ENCODE data around the gene TEX26. TPM values are rescaled to one million over a fixed set of nuclear protein-coding genes. Genes with fewer than 3 reads are reported as not detected.

Gene TEX26
- not detected for total RNA-seq
- long read RNA-seq: 0 reads

DNA sequence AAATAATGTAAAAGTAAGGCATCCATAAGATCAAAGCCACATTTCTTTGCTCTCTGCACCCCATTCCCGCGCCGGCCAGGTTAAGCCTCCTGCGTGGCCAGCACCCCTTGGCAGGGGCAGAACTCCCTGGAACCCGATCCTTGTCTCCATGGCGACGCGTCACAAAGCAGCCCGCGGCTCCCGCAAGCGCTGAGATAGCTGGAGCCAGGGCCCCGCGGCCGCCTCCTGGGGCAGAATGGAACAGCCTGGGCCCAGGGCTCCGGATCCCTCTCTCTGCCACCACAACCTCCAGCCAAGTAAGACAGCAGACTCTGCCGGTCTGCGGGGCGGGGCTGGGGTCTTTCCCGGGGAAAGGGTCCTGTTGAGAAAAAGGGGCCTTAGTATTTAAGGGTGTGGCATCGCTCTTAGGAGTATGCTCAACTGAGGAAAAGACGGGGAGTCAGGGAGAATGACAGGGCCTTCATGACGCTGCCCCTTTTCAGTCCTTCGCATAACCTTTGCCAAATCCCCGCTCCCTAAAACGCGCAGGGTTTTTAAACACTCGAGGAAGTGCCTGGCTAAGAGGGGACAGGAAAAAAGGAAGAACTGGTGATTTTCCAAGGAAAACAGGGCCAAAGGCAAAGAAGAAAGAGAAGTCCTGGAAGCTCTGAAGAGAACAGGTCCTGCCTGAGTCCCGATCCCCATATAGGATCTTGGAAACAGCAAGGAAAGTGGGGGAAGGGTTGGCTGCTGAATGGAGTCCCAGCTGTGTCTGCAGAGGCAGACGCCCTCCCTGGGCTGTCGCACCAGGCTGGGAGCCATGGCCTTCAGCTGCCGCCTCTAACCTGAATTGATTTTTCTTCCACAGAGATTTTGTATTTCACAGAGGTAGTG lies at the start of gene TEX26:
Gene TEX26, plus strand, starts transcription at position 176 of the 873 bp plus-strand sequence. Its CDS starts 60 bp downstream, at position 236.
- intact Hi-C loops (cut with DNase I): no loop called here
- no peak for DNase-seq (ENCODE audit: low spot score)

DNA sequence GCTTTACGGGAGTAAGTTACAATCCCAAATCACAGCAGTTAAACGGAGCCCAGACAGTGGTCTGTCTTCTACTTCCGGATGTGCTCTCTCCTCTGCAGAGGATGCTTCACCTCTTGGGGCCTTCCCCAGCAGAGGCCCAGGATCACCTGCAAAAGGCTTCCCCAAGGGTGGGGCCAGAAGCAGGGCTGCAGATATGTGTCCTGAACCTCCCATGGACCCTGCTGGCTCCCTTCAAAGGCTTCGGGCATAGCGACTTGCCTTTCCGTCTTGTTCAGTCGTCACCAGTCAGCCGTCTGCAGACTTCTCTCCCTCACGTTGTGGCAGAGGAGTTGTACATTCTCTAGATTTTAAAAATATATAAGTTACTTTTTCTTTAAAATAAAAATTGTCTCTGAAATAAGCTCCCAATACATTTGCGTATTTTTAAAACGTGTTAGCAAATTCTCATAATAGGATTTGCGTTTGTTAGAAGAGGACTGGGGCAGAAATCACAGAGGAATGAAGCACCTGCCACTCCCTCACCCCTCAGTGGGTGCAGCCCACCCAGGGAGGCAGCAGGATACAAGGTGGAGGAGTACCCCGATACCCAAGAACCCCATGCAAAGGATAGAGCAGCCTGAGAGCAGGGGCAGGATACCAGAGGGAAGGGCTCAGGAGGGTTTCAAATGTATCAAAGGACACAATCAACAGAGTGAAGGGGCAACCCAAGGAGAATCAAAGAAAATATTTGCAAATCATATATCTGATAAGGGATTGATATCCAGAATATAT lies 49.3 kb upstream of the TEX26 start:
- intact Hi-C loops (cut with DNase I): no loop called here
- DNase-seq (ENCODE audit: low spot score): no peak

DNA sequence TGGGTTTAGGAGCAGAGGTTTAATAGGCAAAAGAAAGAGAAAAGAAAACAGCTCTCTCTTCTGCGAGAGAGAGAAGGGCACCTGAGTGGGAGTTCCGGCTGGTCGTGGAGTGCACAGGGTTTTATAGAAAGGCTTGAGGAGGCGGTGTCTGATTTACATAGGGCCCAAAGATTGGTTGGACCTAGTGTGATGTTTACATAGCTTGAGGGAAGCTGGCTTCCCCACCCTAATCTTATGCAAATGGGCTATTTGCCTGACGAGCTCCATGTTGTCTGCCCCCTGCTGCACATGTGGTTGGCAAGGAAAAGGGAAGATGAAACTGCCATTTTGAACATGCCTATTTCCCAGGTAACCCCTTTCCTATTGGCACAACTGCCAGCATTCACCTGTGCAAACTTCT lies 47.9 kb upstream of the TEX26 start:
- intact Hi-C loops (cut with DNase I): no loop called here
- no peak for DNase-seq (ENCODE audit: low spot score)

DNA sequence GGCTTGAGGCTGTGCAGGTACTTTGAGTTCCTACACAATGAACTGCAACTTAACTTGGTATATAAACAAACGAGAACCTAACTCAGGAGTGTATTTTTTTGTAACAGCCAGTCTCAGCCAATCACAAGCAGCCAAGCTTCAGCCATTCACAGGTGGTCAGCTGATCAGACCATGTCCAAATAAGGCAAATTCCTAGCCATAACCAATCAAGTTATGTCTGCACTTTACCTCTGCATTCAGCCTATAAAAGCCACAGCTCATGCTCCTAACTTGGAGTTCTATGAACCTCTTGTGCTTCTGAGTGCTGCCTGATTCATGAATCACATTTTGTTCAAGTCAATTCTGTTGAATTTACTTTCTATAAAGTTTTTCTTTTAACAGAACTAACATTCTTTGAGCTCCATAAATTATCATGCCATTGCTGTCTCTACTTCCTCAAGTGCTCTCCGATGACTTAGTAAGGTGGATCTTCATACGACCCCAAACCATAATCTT lies 43.2 kb upstream of the TEX26 start:
- intact Hi-C loops (cut with DNase I): no loop called here
- no peak for DNase-seq (ENCODE audit: low spot score)

DNA sequence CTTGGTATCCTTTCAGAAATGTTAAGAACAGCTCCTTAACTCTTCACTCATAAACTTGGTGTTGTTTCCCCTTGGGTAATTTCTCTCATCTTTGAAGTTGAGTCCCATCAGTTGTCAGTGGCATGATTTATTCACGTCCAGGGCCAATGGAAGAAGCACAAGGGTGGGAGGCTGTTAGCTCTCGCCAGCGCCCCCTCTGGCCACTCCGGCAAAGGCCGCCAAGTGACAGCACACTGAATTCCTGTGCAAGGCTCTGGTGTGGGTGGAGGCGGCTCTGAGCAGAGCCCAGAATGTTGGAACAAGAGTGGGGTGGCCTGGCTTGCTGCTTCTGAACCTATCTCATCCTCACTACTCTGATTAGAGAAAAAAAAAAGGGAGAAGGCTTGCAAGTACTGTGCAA lies 39.5 kb upstream of the TEX26 start:
- intact Hi-C loops (cut with DNase I): no loop called here
- no peak for DNase-seq (ENCODE audit: low spot score)

DNA sequence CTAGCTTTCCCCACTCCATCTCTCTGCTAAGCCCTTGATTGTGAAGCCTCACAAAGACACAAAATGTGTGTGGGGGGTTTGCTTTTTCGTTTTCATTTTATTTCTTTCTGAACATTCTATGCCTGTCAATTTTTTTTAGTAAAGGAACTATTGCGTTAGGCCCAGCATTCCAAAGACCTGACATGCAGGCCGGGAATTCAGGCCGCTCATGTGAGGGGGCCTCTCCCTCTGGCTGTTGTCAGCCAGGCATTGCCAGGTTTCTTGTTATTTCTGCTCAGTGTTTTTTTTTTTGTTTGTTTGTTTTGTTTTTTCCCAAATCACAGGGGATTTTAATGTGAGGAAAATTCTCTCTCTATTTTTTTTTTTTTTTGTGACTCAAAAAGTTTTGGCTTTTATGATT lies 36.7 kb upstream of the TEX26 start:
- intact Hi-C loops (cut with DNase I): no loop called here

DNA sequence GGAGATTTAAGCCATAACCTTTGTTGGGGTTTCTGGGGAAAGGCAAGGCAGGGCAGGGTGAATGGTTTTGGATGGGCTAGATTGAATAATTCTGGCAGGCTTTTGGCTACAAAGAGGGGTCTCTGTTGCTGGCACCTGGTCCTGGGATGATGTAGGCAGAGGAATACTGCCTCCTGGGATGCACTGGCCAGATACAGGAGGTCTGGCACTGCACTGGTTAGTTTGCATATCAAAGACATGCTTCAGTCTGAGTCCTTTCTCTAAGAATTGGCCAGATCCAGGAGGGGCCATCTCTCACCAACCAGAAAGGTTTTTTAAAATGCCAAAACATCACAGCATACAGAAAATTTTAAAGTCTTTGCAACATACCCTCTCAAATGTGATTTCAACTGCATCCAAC lies 34.4 kb upstream of the TEX26 start:
- no peak for DNase-seq (ENCODE audit: low spot score)
- intact Hi-C loops (cut with DNase I): no loop called here

More for the DNA sequence above, 36.7 kb upstream of the TEX26 start:
- DNase-seq (ENCODE audit: low spot score): no peak

DNA sequence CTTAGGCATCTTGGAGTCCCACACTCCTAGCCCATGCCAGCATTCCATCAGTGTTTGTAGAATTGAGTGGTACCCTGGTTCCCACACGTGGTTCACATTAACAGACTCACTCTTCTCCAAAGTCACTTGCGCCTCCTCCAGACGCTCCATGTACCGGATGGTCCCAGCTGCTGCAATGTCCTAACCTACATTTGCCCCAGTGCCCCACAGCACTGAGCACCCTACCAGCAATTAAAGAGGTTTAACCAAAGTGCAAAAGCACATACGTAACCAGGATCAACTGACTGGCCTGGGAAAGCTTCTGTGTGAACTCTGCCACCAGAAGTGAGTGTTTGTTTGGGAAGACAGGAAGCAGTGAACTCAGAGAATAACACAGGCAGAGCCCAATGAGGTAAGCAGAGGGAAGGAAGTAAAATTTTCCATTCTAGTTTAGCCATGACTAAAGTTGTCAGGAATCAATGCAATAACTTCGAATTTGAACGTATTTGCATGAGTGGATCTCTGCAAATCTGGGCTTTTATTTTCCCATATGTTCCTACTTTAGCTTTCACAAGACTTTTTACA lies 33.7 kb upstream of the TEX26 start:
- intact Hi-C loops (cut with DNase I): no loop called here
- no peak for DNase-seq (ENCODE audit: low spot score)

DNA sequence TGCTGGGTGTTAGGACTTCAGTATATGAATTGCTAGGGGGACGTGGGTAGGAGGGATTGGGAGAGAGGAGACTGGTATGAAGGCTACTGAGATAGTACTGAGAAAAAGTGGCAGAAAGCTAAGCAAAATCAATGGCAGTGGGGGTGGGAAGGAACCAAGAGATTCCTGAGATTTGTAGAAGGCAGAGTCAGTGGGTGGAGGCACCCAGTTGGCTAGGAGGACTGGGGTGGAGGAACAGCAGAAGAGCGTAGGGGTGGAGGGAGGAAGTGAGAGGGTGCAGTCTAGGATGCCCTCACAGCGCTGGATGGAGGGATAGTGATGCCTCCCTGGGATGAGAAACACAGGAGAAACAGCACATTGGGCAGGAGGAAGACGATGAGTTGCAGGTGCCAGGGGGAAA lies 32.0 kb upstream of the TEX26 start:
- intact Hi-C loops (cut with DNase I): no loop called here
- no peak for DNase-seq (ENCODE audit: low spot score)

DNA sequence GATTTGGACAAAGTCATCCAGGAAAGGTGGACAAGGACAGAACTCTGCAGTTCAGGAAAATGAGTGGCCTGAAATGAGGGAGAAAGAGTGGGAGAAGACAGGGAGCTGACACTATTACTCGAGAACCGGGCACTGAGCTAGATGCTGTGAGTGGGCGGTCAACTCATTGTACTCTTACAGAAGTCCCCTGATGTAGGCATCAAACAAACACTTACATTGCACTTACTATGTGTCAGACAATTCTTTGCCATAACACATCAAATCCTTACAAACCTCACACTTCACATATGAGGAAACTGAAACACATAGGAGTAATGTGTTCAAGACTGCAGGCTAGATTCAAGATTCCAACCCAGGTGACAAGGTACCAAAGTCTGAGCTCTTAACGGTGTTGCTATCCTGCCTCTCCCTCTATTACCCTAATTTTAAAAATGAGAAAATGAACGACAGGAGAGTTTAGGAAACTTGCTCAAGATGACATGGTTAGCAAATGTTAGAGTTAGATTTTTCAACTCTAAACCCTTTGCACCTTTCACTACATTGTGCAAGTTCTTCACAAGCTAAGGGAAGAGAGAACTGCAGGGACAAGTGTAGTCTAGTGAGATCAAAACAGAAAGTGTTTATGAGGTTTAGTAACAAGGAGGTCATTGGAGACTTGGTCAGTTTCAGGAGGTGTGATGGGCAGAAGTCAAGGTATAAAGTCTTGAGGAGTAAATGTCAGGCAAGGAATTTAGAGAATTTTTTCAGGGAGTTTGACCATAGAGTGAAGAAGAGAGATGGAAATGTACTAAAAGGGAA lies 31.3 kb upstream of the TEX26 start:
- DNase-seq (ENCODE audit: low spot score): no peak
- intact Hi-C loops (cut with DNase I): no loop called here

DNA sequence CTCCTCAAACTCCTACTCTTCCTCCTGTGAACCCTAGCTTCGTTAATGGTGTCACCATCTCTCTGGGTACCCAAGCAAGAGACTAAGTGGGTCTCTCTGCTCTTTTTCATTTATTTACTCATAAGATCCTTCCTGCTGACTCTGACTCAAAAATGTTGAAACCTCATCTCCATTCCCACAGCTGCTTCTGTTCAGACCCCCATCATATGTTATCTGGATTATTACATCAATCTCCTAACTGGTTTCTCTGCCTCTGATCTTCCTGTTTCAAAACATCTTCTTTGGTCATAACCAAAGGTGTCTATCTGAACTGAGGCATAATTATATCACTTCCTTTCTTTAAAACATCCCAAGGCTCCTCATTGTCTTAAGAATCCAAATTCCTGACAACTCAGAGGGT lies 28.4 kb upstream of the TEX26 start:
- DNase-seq (ENCODE audit: low spot score): no peak
- intact Hi-C loops (cut with DNase I): no loop called here

DNA sequence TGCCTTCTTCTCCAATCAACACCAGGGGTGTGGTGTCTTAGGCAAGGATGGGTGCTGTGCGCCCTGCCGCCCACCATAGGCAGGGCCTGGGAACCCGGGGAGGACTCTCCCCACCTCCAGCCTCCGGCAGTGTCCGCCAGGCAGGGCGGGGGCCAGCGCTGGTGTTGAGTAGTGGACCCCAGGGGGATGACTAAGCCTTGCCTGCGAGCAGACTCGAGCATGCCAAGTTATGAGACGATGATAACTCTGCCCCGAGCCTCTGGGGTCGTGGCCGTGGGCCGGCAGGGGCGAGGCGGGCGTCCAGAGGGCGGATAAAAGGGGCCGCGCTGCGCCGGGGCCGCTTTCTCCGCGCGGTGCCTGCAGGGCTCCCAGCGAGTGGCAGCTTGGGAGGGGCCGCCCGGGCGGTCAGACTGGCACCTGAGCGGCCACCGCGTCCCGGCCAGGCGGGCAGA lies 26.5 kb upstream of the TEX26 start, which contains the start of gene MEDAG:
Gene MEDAG, plus strand, starts transcription at position 340 of the 452 bp plus-strand sequence. CDS start 245 bp downstream, outside the sequence.
- intact Hi-C loops (cut with DNase I): loop anchor here (5.0 kb wide), 2 partner anchors 39 to 104 kb away; no protein-coding TSS in a partner anchor
- peak; percentile 86 for DNase-seq (ENCODE audit: low spot score)

DNA sequence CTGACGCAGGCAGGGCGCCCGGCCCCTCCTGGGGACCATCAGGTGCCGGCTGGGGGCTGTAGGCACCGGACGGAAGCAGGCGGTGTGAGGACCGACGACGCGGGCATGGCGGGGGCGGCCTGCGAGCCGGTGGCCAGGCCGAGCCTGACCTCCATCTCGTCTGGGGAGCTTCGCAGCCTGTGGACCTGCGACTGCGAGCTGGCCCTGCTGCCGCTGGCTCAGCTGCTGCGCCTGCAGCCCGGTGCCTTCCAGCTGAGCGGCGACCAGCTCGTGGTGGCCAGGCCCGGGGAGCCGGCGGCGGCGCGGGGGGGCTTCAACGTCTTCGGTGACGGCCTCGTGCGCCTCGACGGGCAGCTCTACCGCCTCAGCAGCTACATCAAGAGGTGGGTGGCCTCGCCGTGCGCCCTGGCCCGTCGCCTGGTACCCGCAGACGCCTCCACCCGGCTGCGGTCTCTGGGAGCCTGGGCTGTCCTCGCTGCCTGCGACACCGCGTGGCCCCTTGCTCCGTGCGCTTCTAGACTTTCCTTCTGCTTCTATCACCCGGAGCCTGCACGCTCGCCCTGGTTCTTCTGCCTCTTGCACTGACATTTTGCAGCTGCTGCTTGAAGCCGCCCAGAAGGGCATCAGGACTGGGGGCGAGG lies 25.9 kb upstream of the TEX26 start:
- no peak for DNase-seq (ENCODE audit: low spot score)
- intact Hi-C loops (cut with DNase I): loop anchor here (5.0 kb wide), 2 partner anchors 39 to 104 kb away; no protein-coding TSS in a partner anchor

DNA sequence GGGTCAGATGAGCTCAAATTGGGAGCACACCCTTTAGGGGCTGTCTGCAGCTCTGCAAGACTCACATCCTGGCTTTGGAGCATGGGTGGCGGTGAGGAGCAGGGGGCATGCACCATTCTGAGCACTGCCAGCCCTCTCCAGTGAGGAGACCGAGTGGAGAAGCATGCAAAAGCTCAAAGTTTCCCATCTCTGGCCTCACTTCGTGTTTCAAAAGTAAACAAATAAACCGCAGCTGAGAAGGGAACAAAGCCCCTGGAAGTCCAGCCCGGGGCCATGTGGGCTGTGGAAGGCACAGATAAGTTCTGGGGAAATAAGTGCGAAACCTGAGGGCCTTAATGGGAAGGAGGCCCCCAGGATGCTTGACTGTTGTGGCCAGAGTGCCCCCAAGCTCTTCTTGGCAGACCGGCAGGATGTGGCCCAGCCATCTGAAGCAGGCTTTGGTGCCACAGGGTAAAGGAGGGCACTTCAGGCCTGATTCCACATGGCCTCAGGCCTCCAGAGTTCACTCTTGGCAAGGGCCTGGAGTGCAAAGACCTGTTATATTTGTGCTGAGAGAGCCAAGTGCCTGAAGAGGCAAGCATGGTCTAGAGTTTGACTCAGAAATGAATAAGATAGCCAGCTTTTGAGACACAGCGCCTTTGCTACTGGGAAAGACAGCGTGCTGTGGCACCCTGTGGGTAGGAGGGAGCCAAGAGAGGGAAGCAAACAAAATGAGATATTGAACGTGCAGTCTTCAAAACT lies 25.2 kb upstream of the TEX26 start:
- intact Hi-C loops (cut with DNase I): loop anchor here (5.0 kb wide), 2 partner anchors 40 to 105 kb away; no protein-coding TSS in a partner anchor
- DNase-seq (ENCODE audit: low spot score): no peak

DNA sequence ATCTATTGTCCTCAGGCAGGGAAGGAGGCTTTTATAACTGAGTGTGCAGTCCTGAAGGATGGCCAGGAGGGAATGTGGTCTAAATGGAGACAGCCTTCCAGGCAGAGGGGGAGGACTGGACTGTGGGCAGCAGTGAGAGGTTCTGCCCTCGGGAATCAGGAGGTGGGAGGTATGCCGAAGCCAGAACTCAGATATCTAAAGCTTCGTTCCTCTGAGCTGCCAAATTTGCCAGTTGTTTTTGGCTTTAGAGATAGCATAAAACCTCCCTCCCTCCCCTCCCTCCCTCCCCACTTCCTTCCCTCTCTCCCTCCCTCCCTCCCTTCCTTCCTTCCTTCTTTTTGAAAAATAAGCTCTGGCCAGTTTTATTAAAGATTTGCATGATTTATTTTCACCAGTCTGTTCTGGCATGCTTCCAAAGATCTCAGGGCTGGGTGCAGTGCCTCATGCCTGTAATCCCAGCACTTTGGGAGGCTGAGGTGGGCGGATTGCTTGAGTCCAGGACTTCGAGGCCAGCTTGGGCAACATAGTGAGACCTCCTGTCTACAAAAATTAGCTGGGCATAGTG lies 24.0 kb upstream of the TEX26 start:
- intact Hi-C loops (cut with DNase I): loop anchor here (5.0 kb wide), 2 partner anchors 41 to 106 kb away; no protein-coding TSS in a partner anchor
- DNase-seq (ENCODE audit: low spot score): no peak

DNA sequence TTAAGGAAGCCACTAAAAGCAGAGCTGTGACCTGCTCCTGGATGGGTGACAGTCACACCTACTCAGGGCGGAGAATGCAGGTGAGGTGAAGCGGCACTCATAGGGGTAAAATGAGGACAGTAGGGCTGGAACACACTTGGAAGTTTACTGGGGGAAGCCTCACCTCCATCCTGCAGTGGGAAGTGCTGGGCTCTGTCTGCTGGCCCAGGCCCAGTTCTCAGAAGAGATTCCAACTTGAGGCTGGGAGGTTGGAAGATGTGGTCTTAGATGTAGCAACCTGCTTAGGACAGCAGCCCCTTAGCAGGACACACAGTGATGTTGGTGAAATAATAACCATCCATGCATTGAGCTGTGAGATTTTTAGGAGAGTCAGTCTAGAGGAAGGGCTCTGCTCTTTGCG lies 21.8 kb upstream of the TEX26 start:
- DNase-seq (ENCODE audit: low spot score): no peak
- intact Hi-C loops (cut with DNase I): no loop called here

DNA sequence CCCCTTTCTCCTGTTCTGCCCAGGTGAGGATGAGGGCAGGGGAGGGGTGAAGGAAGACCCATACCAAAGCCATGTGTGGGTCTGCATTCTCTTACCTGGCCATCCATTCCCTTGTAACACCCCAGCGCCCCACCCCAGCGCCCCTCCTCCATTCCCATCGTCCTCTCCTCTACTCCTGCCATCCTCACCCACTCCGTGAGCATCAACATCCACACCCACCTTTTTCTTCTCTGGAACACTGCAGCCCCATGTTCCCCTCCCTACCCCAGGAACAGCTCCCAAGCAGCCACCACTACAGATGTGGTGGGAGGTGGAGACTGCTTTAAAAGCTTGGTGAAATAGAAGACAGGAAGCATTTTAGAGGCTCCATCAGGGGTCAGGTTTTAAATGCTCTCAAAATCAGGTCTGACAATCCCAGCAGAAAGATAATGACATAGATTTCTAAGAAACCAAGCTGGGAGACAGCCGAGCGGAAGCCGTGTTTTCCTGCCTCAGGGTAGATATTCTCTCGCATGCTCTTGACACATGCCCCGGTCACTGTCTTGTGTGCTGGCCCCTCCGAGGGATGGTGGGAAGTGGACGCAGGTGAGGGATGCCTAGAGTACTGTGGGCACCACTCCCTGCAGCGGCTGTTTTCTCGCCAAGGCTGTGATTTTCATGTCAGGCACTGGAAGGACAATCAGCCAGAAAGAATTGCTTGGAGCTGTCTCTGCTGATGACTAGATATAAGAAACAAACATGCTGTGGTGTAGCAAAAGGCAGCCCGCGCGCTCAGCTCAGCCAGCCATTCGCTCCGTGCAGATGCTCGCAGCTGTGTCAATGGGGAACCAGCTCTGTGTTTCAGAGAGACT lies 16.5 kb upstream of the TEX26 start:
- intact Hi-C loops (cut with DNase I): no loop called here
- DNase-seq (ENCODE audit: low spot score): no peak

All from cardiac septum (tissue), 1 donor.